ENCODE data around the gene EHMT2.

DNA sequence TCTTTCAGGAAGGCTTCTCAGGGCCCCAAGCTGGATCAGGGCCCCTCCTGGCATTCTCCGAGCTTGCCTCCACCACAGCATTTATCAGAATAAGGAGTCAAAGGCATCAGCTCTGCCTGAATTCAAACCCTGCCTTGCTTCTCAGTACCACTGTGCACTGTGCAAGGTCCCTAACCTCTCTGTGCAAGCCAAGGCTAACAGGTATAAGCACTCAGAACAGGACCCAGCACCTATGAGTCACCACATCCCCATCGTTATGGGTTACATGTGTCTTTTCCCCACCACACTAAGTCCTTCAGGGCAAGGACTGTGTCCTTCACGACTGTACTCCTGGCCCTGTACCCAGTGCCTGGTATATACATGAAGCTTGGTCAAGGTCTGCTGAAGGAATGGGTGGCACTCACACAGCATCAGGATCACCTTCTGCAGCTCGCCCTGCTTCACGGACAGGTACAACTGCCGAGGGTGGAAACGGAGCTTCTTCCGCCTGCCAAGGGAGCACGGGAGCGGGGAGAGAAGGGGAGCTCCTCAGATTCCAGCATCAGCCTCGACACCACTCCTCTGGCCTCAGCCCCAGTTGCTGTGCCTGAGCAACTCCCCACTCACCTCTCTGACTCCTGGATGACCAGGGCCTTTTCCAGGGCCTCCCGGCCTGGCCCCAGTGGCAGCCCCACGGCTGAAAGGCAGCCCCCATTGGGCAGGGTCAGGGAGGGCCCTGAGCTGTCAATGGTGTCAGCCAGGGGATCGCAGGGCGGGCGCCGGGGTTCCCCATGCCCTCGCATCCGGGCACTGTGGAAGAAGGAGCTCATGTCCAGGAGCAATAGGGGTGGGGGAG, 10.1 kb downstream of the EHMT2 start:
- TF ChIP-seq, protein P1, sequence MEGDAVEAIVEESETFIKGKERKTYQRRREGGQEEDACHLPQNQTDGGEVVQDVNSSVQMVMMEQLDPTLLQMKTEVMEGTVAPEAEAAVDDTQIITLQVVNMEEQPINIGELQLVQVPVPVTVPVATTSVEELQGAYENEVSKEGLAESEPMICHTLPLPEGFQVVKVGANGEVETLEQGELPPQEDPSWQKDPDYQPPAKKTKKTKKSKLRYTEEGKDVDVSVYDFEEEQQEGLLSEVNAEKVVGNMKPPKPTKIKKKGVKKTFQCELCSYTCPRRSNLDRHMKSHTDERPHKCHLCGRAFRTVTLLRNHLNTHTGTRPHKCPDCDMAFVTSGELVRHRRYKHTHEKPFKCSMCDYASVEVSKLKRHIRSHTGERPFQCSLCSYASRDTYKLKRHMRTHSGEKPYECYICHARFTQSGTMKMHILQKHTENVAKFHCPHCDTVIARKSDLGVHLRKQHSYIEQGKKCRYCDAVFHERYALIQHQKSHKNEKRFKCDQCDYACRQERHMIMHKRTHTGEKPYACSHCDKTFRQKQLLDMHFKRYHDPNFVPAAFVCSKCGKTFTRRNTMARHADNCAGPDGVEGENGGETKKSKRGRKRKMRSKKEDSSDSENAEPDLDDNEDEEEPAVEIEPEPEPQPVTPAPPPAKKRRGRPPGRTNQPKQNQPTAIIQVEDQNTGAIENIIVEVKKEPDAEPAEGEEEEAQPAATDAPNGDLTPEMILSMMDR (IDR thresholded peaks at IDR 0.05; ENCODE audit: low read depth, low read length) = no peak
- TF ChIP-seq EZH2phosphoT487 (IDR thresholded peaks at IDR 0.05; ENCODE audit: low read depth) = no peak

All from OCI-LY3 (cell line).